PC-3 (cell line): ENCODE measurements around the gene LRP11. TPM values are rescaled to one million over a fixed set of nuclear protein-coding genes. Genes with fewer than 3 reads are reported as not detected.

Experiments
- ATAC-seq: fragments of 200-7000 bp; cut with Tn5 transposase; 2 replicates; pipeline ENCODE4 v1.9.1; 2020; ENCODE audit warnings: mild to moderate bottlenecking, moderate library complexity
- BruUV-seq: library from RNA; stranded (reverse); fragments of 400-500 nt; replicated peaks from 2 replicates; lab custom pipeline; 2021; lab: Mats Ljungman, UMichigan
- CTCF ChIA-PET: fragments of 300-600 bp; sonication (Branson Sonifier 250); formaldehyde crosslinking; loops from one replicate; lab custom pipeline; 2022; ENCODE audit warnings: antibody characterized with exemption; lab: Charles Lee
- POLR2A ChIA-PET: fragments of 300-600 bp; sonication (Branson Sonifier 250); formaldehyde crosslinking; loops from one replicate; lab custom pipeline; 2022; ENCODE audit warnings: antibody characterized with exemption; ENCODE audit not compliant: unreplicated experiment; lab: Charles Lee
- DNase-seq: peaks from one replicate; pipeline ENCODE4 v3.0.0-alpha.2; 2015
- H2AFZ ChIP-seq: fragments of 300-600 bp; sonication (generic); 2 replicates; pipeline ENCODE4 v1.6.0; 2016; ENCODE audit warnings: antibody characterized with exemption, low read length
- H3F3A ChIP-seq: fragments of 300-600 bp; sonication (generic); one replicate; pipeline ENCODE4 v1.6.0; 2017; ENCODE audit warnings: antibody characterized with exemption, low read length, control low read depth, mild to moderate bottlenecking; ENCODE audit not compliant: unreplicated experiment
- H3K27ac ChIP-seq: fragments of 300-600 bp; sonication (generic); 2 replicates; pipeline ENCODE4 v1.5.1; 2016; ENCODE audit warnings: mild to moderate bottlenecking, low read length
- H3K27me3 ChIP-seq: fragments of 300-600 bp; sonication (generic); 2 replicates; pipeline ENCODE4 v1.6.1; 2016; ENCODE audit warnings: low read length, mixed read lengths
- H3K36me3 ChIP-seq: fragments of 300-600 bp; sonication (generic); 2 replicates; pipeline ENCODE4 v1.6.1; 2016; ENCODE audit warnings: low read depth, mixed run types, low read length, mixed read lengths
- H3K4me1 ChIP-seq: fragments of 300-600 bp; sonication (generic); 2 replicates; pipeline ENCODE4 v1.5.1; 2016; ENCODE audit warnings: low read length; ENCODE audit not compliant: insufficient read depth
- H3K4me2 ChIP-seq: fragments of 300-600 bp; sonication (generic); 2 replicates; pipeline ENCODE4 v1.6.0; 2016; ENCODE audit warnings: low read length
- H3K4me3 ChIP-seq: fragments of 300-600 bp; sonication (generic); 2 replicates; pipeline ENCODE4 v1.5.1; 2016; ENCODE audit warnings: mild to moderate bottlenecking, low read length, mixed read lengths
- H3K79me2 ChIP-seq: fragments of 300-600 bp; sonication (generic); 2 replicates; pipeline ENCODE4 v1.6.1; 2017; ENCODE audit warnings: low read length, mixed read lengths
- H3K9ac ChIP-seq: fragments of 300-600 bp; sonication (generic); 2 replicates; pipeline ENCODE4 v1.6.0; 2016; ENCODE audit warnings: mild to moderate bottlenecking, low read length
- H3K9me2 ChIP-seq: fragments of 300-600 bp; sonication (generic); replicated peaks from 2 replicates; pipeline ENCODE4 v1.6.1; 2016; ENCODE audit warnings: mixed run types, low read length, mixed read lengths
- H3K9me3 ChIP-seq: fragments of 300-600 bp; sonication (generic); 2 replicates; pipeline ENCODE4 v1.6.1; 2016; ENCODE audit warnings: low read length, mixed read lengths
- H4K20me1 ChIP-seq: fragments of 300-600 bp; sonication (generic); 2 replicates; pipeline ENCODE4 v1.6.1; 2016; ENCODE audit warnings: low read length, mixed read lengths
- EZH2 ChIP-seq: fragments of 300-600 bp; sonication (generic); IDR thresholded peaks from one replicate; pipeline ENCODE4 v1.6.1; 2017; ENCODE audit warnings: antibody characterized with exemption, mild to moderate bottlenecking, low read length; ENCODE audit not compliant: unreplicated experiment
- EZH2phosphoT487 ChIP-seq: fragments of 300-600 bp; sonication (generic); IDR thresholded peaks from 2 replicates; pipeline ENCODE4 v1.6.1; 2018; ENCODE audit warnings: mild to moderate bottlenecking, antibody characterized with exemption, low read length, borderline replicate concordance
- intact Hi-C: fragments of 100-400 bp; cut with micrococcal nuclease; formaldehyde crosslinking; loops from 2 replicates; pipeline ENCODE4 v1.9.0; 2023
- total RNA-seq: library from RNA; depleted of rRNA; stranded (reverse); fragments of >200 nt; gene quantifications from 2 replicates; pipeline ENCODE4 v1.2.3, GENCODE V29; 2014
- TF ChIP-seq, protein P1 (sequence below): fragments of 300-600 bp; sonication (generic); conservative IDR thresholded peaks from 2 replicates; pipeline ENCODE4 v1.5.1; 2017; ENCODE audit warnings: antibody characterized with exemption, low read depth, mild to moderate bottlenecking, low read length

The LRP11 gene
- total RNA-seq, 1 experiment from 2014 or later: 32.0 TPM

DNA sequence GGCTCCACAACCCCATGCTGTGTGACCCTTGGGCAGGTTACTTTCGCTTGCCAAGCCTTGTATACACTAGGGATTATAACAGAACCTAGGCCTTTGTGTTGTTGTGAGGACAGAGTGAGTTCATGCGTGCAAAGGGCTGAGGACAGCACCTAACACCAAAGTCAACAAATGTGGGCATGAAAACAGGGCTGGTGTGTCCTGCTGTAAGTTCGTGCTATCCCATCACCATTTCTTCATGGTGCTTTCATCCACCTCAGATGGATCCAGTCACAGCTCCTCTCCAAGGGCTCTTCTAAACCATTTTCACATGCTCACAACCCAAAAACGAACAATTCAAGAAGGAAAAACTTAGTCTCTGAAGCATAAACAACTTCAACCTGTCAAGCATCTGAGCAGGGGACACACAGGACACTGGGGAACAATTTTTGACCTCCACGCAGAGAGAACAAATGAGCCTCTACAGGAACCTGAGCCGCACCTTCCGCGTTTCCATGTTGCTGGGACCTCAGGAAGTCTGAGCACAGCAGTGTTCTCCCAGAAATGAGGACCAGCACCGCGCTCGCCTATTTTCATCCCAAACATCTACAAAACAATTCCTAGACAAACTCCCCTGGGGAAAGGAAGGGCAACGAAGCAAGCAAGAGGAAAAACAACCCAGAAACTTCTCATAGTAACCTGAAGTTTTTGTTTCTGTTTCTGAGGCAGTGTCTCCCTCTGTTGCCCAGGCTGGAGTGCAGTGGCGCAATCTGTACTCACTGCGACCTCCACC lies 3.1 kb downstream of the LRP11 start:
- H3K4me3 ChIP-seq: peak overlapping the region; percentile 79; the same call in 1 of the 2 replicates
- DNase-seq (no peak), ATAC-seq (no peak)
- ChIA-PET CTCF (interaction anchor here (1.0 kb wide), 1 partner anchor 20 kb away, joined by 4 read pairs; no protein-coding TSS in a partner anchor), POLR2A (no interaction called here)
- no TSS peak for BruUV-seq
- peaks cover 4% of the 10 kb centered on the region for H3F3A ChIP-seq
- no peak for TF ChIP-seq EZH2phosphoT487
- TF ChIP-seq, protein P1, sequence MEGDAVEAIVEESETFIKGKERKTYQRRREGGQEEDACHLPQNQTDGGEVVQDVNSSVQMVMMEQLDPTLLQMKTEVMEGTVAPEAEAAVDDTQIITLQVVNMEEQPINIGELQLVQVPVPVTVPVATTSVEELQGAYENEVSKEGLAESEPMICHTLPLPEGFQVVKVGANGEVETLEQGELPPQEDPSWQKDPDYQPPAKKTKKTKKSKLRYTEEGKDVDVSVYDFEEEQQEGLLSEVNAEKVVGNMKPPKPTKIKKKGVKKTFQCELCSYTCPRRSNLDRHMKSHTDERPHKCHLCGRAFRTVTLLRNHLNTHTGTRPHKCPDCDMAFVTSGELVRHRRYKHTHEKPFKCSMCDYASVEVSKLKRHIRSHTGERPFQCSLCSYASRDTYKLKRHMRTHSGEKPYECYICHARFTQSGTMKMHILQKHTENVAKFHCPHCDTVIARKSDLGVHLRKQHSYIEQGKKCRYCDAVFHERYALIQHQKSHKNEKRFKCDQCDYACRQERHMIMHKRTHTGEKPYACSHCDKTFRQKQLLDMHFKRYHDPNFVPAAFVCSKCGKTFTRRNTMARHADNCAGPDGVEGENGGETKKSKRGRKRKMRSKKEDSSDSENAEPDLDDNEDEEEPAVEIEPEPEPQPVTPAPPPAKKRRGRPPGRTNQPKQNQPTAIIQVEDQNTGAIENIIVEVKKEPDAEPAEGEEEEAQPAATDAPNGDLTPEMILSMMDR: peak; percentile 35; the same call in 1 of the 2 replicates
- no peak for TF ChIP-seq EZH2
- intact Hi-C loops: no loop called here
- peaks cover 38% of the 10 kb centered on the region for H3K4me1 ChIP-seq
- H3K9me3 ChIP-seq: no peaks in the 10 kb centered on the region
- H3K4me2 ChIP-seq: peak overlapping the region; percentile 86
- H2AFZ ChIP-seq: no peak overlapping the region
- H3K36me3 ChIP-seq: no peaks in the 10 kb centered on the region
- H3K9me2 ChIP-seq: no peaks in the 10 kb centered on the region
- no peaks in the 10 kb centered on the region for H4K20me1 ChIP-seq
- H3K9ac ChIP-seq: no peak overlapping the region
- no peaks in the 10 kb centered on the region for H3K27me3 ChIP-seq
- H3K79me2 ChIP-seq: peaks cover 68% of the 10 kb centered on the region
- no peak overlapping the region for H3K27ac ChIP-seq

DNA sequence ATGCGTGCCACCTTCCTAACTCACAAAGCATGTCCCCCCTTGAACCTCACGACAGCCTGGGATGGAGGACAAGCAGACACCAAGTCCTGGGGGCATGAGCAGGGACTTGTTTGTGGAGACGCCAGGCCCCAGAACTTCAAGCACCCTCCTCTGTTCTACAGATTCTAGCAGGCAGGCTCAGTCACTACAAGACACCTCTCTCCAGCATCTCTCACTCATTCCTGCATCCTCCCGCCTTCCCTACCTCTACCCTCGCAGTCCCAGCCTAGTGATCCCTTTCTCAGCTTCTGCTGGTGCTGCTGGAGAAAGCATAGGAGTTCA lies 3.7 kb downstream of the LRP11 start:
- H2AFZ ChIP-seq: no peak overlapping the region
- no peaks in the 10 kb centered on the region for H3K9me3 ChIP-seq
- no peaks in the 10 kb centered on the region for H3K36me3 ChIP-seq
- no peaks in the 10 kb centered on the region for H4K20me1 ChIP-seq
- ChIA-PET POLR2A (no interaction called here), CTCF (no interaction called here)
- intact Hi-C loops: no loop called here
- peaks cover 71% of the 10 kb centered on the region for H3K79me2 ChIP-seq
- H3F3A ChIP-seq: peaks cover 10% of the 10 kb centered on the region
- ATAC-seq (no peak), DNase-seq (no peak)
- H3K4me3 ChIP-seq: no peak overlapping the region
- no peak overlapping the region for H3K9ac ChIP-seq
- H3K27me3 ChIP-seq: no peaks in the 10 kb centered on the region
- TF ChIP-seq, protein P1: no peak
- no peak for TF ChIP-seq EZH2phosphoT487
- H3K27ac ChIP-seq: no peak overlapping the region
- H3K4me1 ChIP-seq: peaks cover 43% of the 10 kb centered on the region
- peak overlapping the region; percentile 86; the same call in 1 of the 2 replicates for H3K4me2 ChIP-seq
- no peaks in the 10 kb centered on the region for H3K9me2 ChIP-seq
- BruUV-seq: no TSS peak

DNA sequence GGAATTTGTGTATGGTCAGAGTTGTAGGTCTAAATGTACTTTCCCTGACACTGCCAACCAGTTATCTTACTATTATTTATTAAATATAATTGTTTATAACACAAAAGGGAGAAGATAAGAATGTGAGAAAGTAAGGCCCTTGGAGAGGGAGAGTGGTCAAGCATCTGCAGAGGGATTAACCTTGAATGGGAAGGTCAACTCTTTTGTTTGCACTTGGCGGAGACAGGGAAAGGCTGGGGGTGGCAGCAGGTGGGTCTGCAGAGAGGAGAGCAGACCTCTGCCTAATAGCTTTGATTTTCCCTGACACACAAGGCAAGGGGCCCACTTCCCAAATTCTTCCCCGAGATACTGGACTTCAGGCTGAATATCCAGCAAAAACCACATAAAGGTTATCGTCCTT lies 4.2 kb downstream of the LRP11 start:
- Histone ChIP-seq H2AFZ (no peak overlapping the region), H3F3A (peaks cover 11% of the 10 kb centered on the region), H3K4me1 (peaks cover 44% of the 10 kb centered on the region), H3K27me3 (no peaks in the 10 kb centered on the region), H3K9me3 (no peaks in the 10 kb centered on the region), H3K36me3 (no peaks in the 10 kb centered on the region), H3K4me3 (no peak overlapping the region), H3K27ac (no peak overlapping the region), H3K4me2 (no peak overlapping the region), H3K9me2 (no peaks in the 10 kb centered on the region), H4K20me1 (no peaks in the 10 kb centered on the region), H3K79me2 (peaks cover 71% of the 10 kb centered on the region), H3K9ac (no peak overlapping the region)
- CTCF ChIA-PET: no interaction called here
- no TSS peak for BruUV-seq
- POLR2A ChIA-PET: no interaction called here
- no peak for ATAC-seq
- no peak for TF ChIP-seq EZH2
- TF ChIP-seq, protein P1: no peak
- no peak for TF ChIP-seq EZH2phosphoT487
- intact Hi-C loops: no loop called here
- no peak for DNase-seq
